Loucy (cell line): ENCODE data around the gene ATP13A1.

Source experiments
- H2AFZ ChIP-seq: fragments of 200-600 bp; sonication (generic); 2 replicates; pipeline ENCODE4 v1.6.0; 2016; ENCODE audit warnings: antibody characterized with exemption, mild to moderate bottlenecking, low read length, moderate library complexity
- H3F3A ChIP-seq: fragments of 200-600 bp; 2 replicates; pipeline ENCODE4 v1.6.0; 2016; ENCODE audit warnings: antibody characterized with exemption, low read depth, mild to moderate bottlenecking
- H3K27me3 ChIP-seq: fragments of 200-600 bp; sonication (generic); 2 replicates; pipeline ENCODE4 v1.6.1; 2014; ENCODE audit warnings: low read length, mild to moderate bottlenecking; ENCODE audit not compliant: insufficient read depth, poor library complexity, severe bottlenecking
- H3K36me3 ChIP-seq: fragments of 200-600 bp; sonication (generic); 2 replicates; pipeline ENCODE4 v1.6.1; 2016; ENCODE audit warnings: low read length; ENCODE audit not compliant: insufficient read depth
- H3K4me1 ChIP-seq: fragments of 200-600 bp; sonication (generic); 2 replicates; pipeline ENCODE4 v1.5.1; 2014; ENCODE audit warnings: low read length, mild to moderate bottlenecking; ENCODE audit not compliant: insufficient read depth, poor library complexity, severe bottlenecking
- H3K4me2 ChIP-seq: fragments of 200-600 bp; sonication (generic); 2 replicates; pipeline ENCODE4 v1.6.0; 2014; ENCODE audit warnings: antibody characterized with exemption, low read length, low read depth, mild to moderate bottlenecking; ENCODE audit not compliant: poor library complexity, severe bottlenecking
- H3K4me3 ChIP-seq: fragments of 200-600 bp; sonication (generic); 2 replicates; pipeline ENCODE4 v1.5.1; 2014; ENCODE audit warnings: low read length, mild to moderate bottlenecking, mixed read lengths; ENCODE audit not compliant: poor library complexity, severe bottlenecking
- H3K79me2 ChIP-seq: fragments of 200-600 bp; sonication (generic); 2 replicates; pipeline ENCODE4 v1.6.1; 2014; ENCODE audit warnings: low read length; ENCODE audit not compliant: insufficient read depth
- H3K9ac ChIP-seq: fragments of 200-600 bp; sonication (generic); 2 replicates; pipeline ENCODE4 v1.6.0; 2014; ENCODE audit warnings: mild to moderate bottlenecking, low read depth, low read length, moderate library complexity; ENCODE audit not compliant: poor library complexity, severe bottlenecking
- H3K9me2 ChIP-seq: fragments of 200-600 bp; sonication (generic); replicated peaks from 2 replicates; pipeline ENCODE4 v1.6.1; 2016; ENCODE audit warnings: low read depth, low read length, mixed read lengths
- H3K9me3 ChIP-seq: fragments of 200-600 bp; sonication (generic); 2 replicates; pipeline ENCODE4 v1.6.1; 2014; ENCODE audit warnings: mild to moderate bottlenecking, antibody characterized with exemption, low read length, low read depth; ENCODE audit not compliant: insufficient read depth
- H4K20me1 ChIP-seq: fragments of 200-600 bp; sonication (generic); 2 replicates; pipeline ENCODE4 v1.6.0; 2014; ENCODE audit warnings: antibody characterized with exemption, low read length, mild to moderate bottlenecking; ENCODE audit not compliant: insufficient read depth, poor library complexity, severe bottlenecking
- CTCF ChIP-seq: fragments of 200-600 bp; sonication (generic); conservative IDR thresholded peaks from 2 replicates; pipeline ENCODE4 v1.5.1; 2014; ENCODE audit warnings: mild to moderate bottlenecking, antibody characterized with exemption, low read length
- EZH2phosphoT487 ChIP-seq: fragments of 200-600 bp; IDR thresholded peaks from 2 replicates; pipeline ENCODE4 v1.6.1; 2018; ENCODE audit warnings: antibody characterized with exemption, mild to moderate bottlenecking, moderate library complexity, borderline replicate concordance

The ATP13A1 gene

GRCh38 chr19:19652482-19653295, 10.8 kb downstream of the ATP13A1 start:
- Histone ChIP-seq H3K9me3 (no peaks in the 10 kb centered on the region), H4K20me1 (no peaks in the 10 kb centered on the region), H3K9ac (no peak overlapping the region), H3K36me3 (peaks cover 71% of the 10 kb centered on the region; the same call in 1 of the 2 replicates), H3K9me2 (no peaks in the 10 kb centered on the region), H3K4me1 (no peaks in the 10 kb centered on the region), H3K27me3 (no peaks in the 10 kb centered on the region), H3K4me3 (no peak overlapping the region), H3F3A (no peaks in the 10 kb centered on the region), H2AFZ (no peak overlapping the region), H3K4me2 (no peak overlapping the region), H3K79me2 (no peaks in the 10 kb centered on the region)
- no peak for TF ChIP-seq CTCF
- TF ChIP-seq EZH2phosphoT487 = no peak

- Histone ChIP-seq H3K9me2 (no peaks in the 10 kb centered on the region), H3K9ac (no peak overlapping the region), H2AFZ (no peak overlapping the region), H3K79me2 (no peaks in the 10 kb centered on the region), H3F3A (no peaks in the 10 kb centered on the region), H3K27me3 (no peaks in the 10 kb centered on the region), H4K20me1 (no peaks in the 10 kb centered on the region), H3K36me3 (peaks cover 70% of the 10 kb centered on the region; the same call in 1 of the 2 replicates), H3K4me3 (no peak overlapping the region), H3K9me3 (no peaks in the 10 kb centered on the region), H3K4me2 (no peak overlapping the region), H3K4me1 (no peaks in the 10 kb centered on the region)
- TF ChIP-seq EZH2phosphoT487 (no peak), CTCF (no peak)
These were observed 12.4 kb downstream of the ATP13A1 start for GRCh38 chr19:19651076-19651475.

GRCh38 chr19:19650331-19650730, 13.1 kb downstream of the ATP13A1 start:
- Histone ChIP-seq H3F3A (no peaks in the 10 kb centered on the region), H2AFZ (no peak overlapping the region), H3K4me2 (no peak overlapping the region), H3K79me2 (no peaks in the 10 kb centered on the region), H4K20me1 (no peaks in the 10 kb centered on the region), H3K36me3 (peaks cover 69% of the 10 kb centered on the region; the same call in 1 of the 2 replicates), H3K9me3 (no peaks in the 10 kb centered on the region), H3K9me2 (no peaks in the 10 kb centered on the region), H3K27me3 (no peaks in the 10 kb centered on the region), H3K4me3 (no peak overlapping the region), H3K9ac (no peak overlapping the region), H3K4me1 (no peaks in the 10 kb centered on the region)
- TF ChIP-seq CTCF = no peak
- TF ChIP-seq EZH2phosphoT487 = no peak
